Lower lobe of right lung (tissue), 2 donors: ENCODE data around the gene CDSN. TPM values are rescaled to one million over a fixed set of nuclear protein-coding genes. Genes with fewer than 3 reads are reported as not detected.

Source experiments
- ATAC-seq, 2 donors: fragments of 200-7000 bp; cut with Tn5 transposase; one replicate each; pipeline ENCODE4 v1.9.1; 2020 to 2022; ENCODE audit warnings: mild to moderate bottlenecking in 2 of 2, moderate library complexity in 2 of 2
- DNase-seq: peaks from one replicate; pipeline ENCODE4 v3.0.0-alpha.2; 2020
- H3K27ac ChIP-seq: fragments of 200-600 bp; one replicate; pipeline ENCODE4 v1.8.0; 2022
- H3K27me3 ChIP-seq: fragments of 200-600 bp; one replicate; pipeline ENCODE4 v1.8.0; 2022; ENCODE audit warnings: low read depth
- H3K36me3 ChIP-seq: fragments of 200-600 bp; one replicate; pipeline ENCODE4 v1.8.0; 2022; ENCODE audit warnings: mild to moderate bottlenecking
- H3K4me1 ChIP-seq: fragments of 200-600 bp; one replicate; pipeline ENCODE4 v1.8.0; 2022
- H3K4me3 ChIP-seq: fragments of 200-600 bp; one replicate; pipeline ENCODE4 v1.8.0; 2022; ENCODE audit warnings: mild to moderate bottlenecking
- H3K9me3 ChIP-seq: fragments of 200-600 bp; one replicate; pipeline ENCODE4 v1.8.0; 2022
- intact Hi-C: fragments of 100-400 bp; cut with DNase I; formaldehyde crosslinking; loops from one replicate; pipeline ENCODE4 v1.11.0; 2022
- total RNA-seq: library from RNA; stranded (reverse); fragmentation: NEBNext Ultra II Directional; extraction: Animal tissue kit (Norgen Biotek cat#: 25700); gene quantifications from one replicate; pipeline ENCODE4 v1.2.1, GENCODE V29; 2021
- TF ChIP-seq, protein P1 (sequence below): fragments of 200-600 bp; IDR thresholded peaks from one replicate; pipeline ENCODE4 v1.8.0; 2022; ENCODE audit warnings: antibody characterized with exemption, mild to moderate bottlenecking
- donor health status: DM: no; HTN: yes; CAD: no; lungs with severe emphysema.

CDSN gene
- total RNA-seq, 1 donor from 2014 or later = not detected

DNA sequence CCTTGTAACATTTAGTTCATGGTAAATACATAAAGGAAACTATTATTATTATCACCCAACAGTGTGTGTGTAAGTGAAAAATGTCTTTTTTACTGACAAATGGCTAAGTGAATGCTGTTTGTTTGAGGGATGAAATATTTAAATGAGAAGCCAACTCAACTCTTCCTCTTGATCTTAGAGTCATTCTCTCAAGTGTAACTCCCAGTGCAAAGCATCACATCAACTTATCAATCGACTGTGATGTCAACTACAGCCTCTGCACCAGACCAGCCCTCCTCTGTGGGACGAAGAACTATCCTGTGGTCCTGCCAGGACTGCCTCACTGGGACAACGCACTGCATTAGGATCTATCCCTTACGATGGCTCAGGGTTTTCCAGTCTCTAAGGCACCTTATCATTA, 13.2 kb downstream of the CDSN start:
- DNase-seq (no peak), ATAC-seq (no peak)
- Histone ChIP-seq H3K9me3 (no peaks in the 10 kb centered on the region), H3K36me3 (no peaks in the 10 kb centered on the region), H3K4me1 (no peaks in the 10 kb centered on the region), H3K4me3 (no peak overlapping the region), H3K27me3 (no peaks in the 10 kb centered on the region), H3K27ac (no peak overlapping the region)
- TF ChIP-seq, protein P1, sequence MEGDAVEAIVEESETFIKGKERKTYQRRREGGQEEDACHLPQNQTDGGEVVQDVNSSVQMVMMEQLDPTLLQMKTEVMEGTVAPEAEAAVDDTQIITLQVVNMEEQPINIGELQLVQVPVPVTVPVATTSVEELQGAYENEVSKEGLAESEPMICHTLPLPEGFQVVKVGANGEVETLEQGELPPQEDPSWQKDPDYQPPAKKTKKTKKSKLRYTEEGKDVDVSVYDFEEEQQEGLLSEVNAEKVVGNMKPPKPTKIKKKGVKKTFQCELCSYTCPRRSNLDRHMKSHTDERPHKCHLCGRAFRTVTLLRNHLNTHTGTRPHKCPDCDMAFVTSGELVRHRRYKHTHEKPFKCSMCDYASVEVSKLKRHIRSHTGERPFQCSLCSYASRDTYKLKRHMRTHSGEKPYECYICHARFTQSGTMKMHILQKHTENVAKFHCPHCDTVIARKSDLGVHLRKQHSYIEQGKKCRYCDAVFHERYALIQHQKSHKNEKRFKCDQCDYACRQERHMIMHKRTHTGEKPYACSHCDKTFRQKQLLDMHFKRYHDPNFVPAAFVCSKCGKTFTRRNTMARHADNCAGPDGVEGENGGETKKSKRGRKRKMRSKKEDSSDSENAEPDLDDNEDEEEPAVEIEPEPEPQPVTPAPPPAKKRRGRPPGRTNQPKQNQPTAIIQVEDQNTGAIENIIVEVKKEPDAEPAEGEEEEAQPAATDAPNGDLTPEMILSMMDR = no peak
- intact Hi-C loops = no loop called here

DNA sequence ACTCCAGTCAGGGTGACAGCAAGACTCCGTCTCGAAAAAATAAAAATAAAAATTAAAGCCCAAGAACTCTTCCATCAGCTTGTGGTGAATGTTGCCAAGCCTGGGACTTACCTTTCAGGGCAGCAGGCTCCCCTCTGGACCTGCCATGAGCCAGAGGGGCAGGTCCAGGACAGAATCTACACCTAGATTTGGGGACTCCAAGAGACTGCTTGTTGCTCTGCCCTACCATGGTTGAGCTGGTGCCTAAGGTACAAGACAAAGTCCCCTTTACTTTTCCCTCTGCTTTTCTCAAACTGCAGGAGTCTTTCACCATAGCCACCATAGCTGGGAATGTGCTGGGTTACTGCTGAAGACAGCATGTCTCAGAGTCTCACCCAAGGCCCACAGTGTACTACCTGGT, 17.1 kb downstream of the CDSN start:
- ATAC-seq = no peak
- Histone ChIP-seq H3K4me3 (no peak overlapping the region), H3K9me3 (no peaks in the 10 kb centered on the region), H3K27me3 (no peaks in the 10 kb centered on the region), H3K4me1 (no peaks in the 10 kb centered on the region), H3K27ac (no peak overlapping the region), H3K36me3 (no peaks in the 10 kb centered on the region)
- TF ChIP-seq, protein P1 = no peak
- intact Hi-C loops = no loop called here
- DNase-seq = no peak

DNA sequence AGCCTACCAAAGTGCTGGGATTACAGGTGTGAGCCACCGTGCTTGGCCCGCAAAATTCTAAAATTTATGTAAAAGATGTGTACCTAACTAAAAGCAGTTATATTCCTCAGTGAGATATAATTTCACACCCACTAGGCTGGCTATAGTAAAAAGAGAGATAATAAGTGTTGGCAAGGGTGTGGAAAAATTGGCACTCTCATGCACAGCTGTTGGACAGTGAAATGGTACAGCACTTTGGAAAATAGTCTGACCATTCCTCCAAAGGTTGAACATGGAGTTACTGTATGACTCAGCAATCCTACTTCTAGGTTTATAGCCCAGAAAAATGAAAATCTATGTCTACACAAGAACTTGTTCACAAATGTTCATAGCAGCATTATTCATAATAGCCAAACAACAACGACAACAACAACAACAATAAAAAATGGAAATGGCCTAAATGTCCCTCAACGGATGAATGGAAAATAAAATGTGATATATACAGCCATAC, 21.8 kb downstream of the CDSN start:
- no peaks in the 10 kb centered on the region for H3K9me3 ChIP-seq
- H3K4me3 ChIP-seq = no peak overlapping the region
- H3K27ac ChIP-seq = no peak overlapping the region
- ATAC-seq (no peak), DNase-seq (no peak)
- TF ChIP-seq, protein P1 = no peak
- intact Hi-C loops = no loop called here
- peaks cover 24% of the 10 kb centered on the region for H3K4me1 ChIP-seq
- no peaks in the 10 kb centered on the region for H3K27me3 ChIP-seq
- no peaks in the 10 kb centered on the region for H3K36me3 ChIP-seq

DNA sequence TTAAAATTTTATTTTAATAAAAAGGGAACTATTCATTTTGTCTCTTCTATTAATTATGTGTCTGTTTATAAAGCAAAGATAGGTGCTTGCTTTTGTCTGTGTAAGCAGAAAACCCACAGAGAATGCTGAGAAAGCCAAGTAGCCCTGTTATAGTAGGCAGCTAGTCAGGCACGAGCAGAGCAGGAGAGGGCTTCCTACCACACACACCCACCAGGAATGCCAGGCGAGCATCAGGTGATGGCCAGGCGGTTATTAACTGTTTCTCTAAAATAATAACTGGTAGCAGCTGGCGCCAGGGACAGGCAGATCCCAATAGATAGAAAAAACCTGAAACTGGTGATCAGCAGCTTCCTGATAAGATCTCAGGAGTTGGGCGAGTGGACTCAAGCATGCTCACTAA, 23.6 kb downstream of the CDSN start:
- no peaks in the 10 kb centered on the region for H3K36me3 ChIP-seq
- no peaks in the 10 kb centered on the region for H3K27me3 ChIP-seq
- no peak overlapping the region for H3K4me3 ChIP-seq
- DNase-seq (no peak), ATAC-seq (no peak)
- intact Hi-C loops = no loop called here
- H3K27ac ChIP-seq = no peak overlapping the region
- peaks cover 24% of the 10 kb centered on the region for H3K4me1 ChIP-seq
- H3K9me3 ChIP-seq = no peaks in the 10 kb centered on the region
- TF ChIP-seq, protein P1 = no peak

DNA sequence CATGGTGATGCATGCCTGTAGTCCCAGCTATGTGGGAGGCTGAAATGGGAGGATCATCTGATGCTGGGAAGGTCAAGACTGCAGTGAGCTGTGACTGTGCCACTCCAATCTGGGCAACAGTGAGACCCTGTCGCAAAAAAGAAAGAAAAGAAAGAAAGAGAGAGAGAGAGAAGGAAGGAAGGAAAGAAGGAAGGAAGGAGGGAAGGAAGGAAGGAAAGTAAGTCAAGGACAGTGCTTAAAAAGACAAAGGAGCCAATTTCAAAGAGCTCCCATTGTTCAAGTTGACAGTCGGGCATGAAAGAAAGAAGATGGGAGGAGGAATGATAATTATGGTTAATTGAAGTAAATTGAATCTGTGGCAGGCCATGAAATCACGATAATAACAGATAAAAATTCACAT, 24.0 kb downstream of the CDSN start:
- H3K9me3 ChIP-seq = no peaks in the 10 kb centered on the region
- TF ChIP-seq, protein P1 = no peak
- no peak overlapping the region for H3K27ac ChIP-seq
- no peaks in the 10 kb centered on the region for H3K27me3 ChIP-seq
- DNase-seq (no peak), ATAC-seq (no peak)
- no peaks in the 10 kb centered on the region for H3K36me3 ChIP-seq
- H3K4me1 ChIP-seq = peaks cover 24% of the 10 kb centered on the region
- intact Hi-C loops = no loop called here
- H3K4me3 ChIP-seq = no peak overlapping the region

DNA sequence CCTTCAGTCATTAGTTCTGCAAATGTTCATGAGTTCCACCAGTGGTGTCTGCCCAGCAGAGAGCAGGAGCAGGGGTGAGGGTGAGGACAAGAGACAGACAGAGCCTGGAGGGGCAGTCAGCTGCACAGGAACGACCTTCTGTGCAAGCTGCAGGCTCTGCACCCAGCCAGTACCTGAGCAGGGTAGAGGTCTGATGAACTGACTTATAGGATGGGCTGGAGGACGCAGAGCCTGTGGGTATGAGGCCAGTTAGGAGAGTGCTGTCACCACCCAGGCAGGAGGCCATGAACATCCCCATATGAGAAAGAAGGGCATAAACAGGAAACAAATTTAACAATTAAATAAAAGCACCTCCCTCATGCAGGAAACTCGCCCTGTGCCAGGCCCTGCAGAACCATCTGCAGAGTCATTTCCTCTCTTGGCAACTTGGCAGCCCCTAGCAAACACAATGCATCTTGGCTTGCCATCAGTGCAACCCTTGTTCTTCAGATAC, 25.8 kb downstream of the CDSN start:
- H3K4me1 ChIP-seq = peaks cover 24% of the 10 kb centered on the region
- no peaks in the 10 kb centered on the region for H3K9me3 ChIP-seq
- intact Hi-C loops = no loop called here
- ATAC-seq (peak; percentile 47 to 54), DNase-seq (no peak)
- no peak overlapping the region for H3K4me3 ChIP-seq
- TF ChIP-seq, protein P1 = no peak
- H3K36me3 ChIP-seq = no peaks in the 10 kb centered on the region
- no peaks in the 10 kb centered on the region for H3K27me3 ChIP-seq
- peak overlapping the region; percentile 68 for H3K27ac ChIP-seq
